HG03103 (cell line): ENCODE results near the gene RABEP2.
A peak's percentile ranks its signal among the peaks of the same experiment; 100 is the strongest.
"Not testable (repeated sequence)": the region's sequence is repeated elsewhere in the genome, so short reads cannot be mapped to it uniquely, and the experiment has no call there.

Source experiments
- ATAC-seq: cut with Tn5 transposase; IDR thresholded peaks from one replicate; pipeline ENCODE4 v1.9.1; 2021; ENCODE audit warnings: low read depth; ENCODE audit not compliant: unreplicated experiment

Gene RABEP2

DNA sequence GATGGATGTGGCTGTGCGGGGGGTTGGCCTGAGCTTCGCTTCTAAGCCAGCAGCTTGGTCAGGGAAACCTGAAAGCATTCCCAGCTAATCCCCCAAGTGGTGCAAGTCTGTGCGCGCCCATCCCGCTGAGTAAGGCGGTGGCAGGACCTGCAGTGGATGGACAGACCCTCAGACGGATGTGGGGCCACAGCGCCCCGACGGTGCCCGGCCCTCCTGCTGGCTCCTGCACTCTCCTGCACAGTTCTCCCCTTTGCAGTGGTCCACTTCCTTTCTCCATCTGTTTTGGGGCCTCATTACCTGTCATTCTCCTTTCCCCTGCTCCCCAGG lies 44.5 kb downstream of the RABEP2 start:
- no peak for ATAC-seq

DNA sequence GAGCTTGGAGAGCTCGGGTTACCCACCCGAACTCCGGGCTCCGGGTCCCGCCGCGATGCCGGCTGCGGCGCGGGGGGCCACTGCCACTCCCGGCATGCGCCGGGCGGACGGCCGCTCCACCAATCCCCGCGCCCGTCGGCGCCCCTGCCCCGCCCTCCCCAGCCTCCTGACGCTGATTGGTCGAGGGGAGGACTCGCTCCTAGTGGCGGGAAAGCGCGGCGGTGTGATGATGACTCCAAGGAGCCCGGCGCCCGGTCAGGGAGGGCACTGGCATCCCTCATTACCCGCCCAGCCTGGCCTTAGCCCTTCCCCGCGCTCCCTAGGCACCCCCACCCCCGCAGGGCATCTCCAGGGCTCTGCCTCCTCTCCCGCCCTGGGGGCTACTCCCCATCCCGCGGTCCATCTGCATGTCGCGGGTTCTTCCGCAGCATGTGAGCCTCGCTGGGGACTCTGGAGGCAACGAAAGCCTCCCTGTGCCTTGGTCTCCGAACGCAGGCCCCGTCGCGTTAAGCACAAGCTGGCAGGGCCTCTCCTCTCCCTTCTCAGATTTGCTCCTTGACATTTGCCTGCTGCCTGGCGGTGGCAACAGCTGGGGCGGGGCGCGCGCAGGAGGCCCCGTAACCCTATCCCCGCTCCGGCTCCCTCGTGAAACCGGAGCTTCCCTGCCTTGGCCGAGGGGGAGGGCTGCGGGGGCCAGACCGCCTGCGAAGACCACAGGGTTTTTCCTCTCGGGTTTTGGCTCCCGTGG lies 45.0 kb downstream of the RABEP2 start:
- ATAC-seq, result peak; percentile 77

DNA sequence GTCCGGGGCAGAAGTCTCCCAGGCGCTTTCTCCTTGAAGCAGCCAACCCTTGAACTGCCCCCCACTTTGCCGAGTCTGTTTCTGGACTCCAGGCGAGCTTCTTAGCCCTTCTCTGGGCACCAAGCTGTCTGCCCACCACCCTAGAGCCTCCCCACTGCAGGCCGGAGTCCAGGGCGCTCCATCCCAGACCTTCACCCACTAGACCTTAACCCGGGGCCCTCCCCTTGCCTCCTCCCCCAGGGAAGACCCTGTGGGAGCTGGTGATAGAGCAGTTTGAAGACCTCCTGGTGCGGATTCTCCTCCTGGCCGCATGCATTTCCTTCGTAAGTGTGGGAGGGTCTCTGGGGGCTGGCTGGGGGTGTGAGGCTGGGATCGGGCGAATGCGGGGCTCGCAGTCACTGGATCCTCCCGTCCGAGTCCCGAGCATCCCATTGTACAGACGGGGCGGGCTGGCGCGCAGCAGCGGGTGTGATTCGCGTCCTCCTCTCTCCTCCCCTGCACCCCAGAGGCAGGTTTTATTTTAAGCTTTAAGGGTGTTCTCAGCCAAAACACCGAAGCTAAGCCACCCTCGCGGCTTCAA lies 45.7 kb downstream of the RABEP2 start:
- ATAC-seq, result peak; percentile 30

DNA sequence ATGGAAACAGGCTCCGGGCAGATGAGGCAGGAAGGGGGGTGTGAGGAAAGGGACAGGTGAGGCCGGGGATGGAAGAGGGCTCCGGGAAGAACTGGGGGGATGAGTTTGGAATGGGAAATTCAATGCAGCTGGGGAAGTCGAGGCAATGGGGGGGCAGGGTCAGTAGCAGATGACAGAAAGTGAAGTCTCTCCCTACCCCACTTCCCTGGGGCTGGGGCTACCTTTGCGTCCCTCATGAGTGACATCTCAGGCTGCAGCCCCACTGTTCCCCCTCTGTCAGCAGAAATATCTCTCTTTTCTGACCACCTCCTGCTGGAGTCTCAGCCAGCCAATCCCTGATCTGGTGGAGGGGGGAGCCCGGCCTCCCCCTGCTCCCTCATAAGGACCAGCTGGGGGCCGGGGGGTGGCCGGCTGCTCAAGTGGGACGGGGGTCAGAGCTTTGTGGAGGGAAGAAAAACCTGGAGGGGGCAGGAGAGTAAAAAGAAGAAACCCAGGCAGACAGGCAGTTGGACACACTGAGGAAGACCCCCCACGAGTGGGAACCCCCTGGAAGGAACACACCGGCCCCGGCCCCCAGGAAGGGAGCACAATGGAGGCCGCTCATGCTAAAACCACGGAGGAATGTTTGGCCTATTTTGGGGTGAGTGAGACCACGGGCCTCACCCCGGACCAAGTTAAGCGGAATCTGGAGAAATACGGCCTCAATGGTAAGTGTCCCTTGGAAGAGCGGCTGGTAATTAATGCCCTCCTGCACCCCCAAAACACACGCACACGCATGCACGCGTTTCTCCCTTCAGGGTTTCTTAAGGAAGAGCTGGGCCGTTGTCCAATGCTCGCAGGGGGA lies 46.7 kb downstream of the RABEP2 start, which contains the start of gene ATP2A1:
TSS of gene ATP2A1 (plus strand) at position 406 of the 844 bp plus-strand sequence. CDS start at position 590, 184 bp downstream.
- no peak for ATAC-seq

DNA sequence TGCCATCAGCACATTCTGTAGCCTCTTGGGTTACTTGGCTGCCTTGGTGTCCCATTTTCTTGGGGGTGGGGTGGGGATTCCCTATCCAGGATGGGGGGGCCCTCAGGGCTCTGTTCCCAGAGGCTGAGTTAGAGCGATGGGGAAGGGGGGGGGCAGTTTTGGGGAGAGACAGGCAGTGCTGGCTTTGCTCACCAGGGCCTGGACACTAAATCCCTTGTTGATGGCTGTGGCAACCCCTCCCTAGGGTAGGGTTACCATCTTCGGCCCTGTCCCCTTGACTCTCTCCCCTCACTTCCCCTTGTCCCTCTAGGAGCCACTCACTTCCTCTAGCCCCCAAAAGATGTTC lies 47.4 kb downstream of the RABEP2 start:
- ATAC-seq, result no peak

DNA sequence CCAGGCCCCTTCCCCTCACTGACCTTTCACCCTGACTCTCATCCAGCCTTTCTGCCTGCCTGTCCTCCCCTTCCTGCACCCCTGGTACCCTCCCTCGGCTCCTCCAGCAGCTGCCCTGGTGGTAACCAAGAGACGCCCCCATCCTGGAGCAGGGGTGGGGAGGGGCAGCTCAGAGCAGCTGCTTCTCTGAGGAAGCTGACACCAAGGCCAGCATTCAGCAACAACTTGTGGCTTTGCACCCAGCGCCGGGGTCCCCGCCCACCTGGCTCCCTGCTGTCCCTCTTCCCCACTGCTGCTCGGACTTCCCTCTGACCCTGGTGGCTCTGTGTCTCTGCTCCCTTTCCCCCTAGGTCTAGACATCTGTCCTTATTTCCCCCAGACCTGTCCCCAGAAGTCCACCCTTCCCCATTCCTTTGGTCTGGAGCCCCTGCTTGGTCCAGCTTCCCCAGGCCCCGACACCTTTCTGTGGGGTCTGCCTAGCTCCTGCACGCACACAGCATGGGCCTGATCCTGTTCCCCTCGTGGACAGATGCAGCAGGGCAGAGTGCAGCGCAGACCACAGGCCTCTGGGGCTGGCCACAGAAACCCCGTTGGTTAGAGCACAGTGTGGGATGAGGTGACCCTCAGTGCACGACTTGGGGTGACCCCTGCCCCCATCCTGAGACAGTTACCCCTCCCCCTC lies 47.9 kb downstream of the RABEP2 start:
- no peak for ATAC-seq

DNA sequence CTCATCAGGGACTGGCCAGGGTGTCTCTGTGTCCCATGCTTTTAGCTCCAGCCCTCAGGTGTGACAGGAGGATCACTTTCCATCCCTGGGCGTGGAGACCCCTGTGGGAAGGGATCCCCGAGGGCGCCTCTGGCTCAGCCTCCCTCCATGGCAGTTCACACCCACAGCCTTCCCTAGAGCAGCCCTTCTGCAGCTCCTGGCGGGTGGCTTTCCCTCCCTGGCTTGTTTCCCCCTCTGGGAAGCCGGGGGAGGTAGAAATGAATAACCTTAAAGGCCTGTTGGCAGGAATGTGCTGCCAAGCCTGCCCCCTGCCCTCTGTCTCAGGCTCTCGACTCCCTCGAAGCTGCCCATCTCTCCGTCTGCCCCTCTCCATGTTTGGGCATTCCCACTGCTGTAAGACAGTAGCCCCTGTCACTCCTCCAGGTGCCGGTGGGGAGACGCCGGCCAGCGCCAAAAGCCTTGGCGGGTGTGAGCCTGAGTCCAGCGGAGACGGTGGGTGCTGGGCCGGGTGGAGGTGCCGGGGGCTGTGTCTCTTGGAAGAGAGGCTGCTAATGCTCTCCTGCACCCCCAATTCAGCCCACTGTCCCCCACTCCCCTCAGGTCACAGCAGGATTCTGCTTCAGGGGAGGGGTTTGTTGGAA lies 48.9 kb downstream of the RABEP2 start:
- ATAC-seq, result no peak

DNA sequence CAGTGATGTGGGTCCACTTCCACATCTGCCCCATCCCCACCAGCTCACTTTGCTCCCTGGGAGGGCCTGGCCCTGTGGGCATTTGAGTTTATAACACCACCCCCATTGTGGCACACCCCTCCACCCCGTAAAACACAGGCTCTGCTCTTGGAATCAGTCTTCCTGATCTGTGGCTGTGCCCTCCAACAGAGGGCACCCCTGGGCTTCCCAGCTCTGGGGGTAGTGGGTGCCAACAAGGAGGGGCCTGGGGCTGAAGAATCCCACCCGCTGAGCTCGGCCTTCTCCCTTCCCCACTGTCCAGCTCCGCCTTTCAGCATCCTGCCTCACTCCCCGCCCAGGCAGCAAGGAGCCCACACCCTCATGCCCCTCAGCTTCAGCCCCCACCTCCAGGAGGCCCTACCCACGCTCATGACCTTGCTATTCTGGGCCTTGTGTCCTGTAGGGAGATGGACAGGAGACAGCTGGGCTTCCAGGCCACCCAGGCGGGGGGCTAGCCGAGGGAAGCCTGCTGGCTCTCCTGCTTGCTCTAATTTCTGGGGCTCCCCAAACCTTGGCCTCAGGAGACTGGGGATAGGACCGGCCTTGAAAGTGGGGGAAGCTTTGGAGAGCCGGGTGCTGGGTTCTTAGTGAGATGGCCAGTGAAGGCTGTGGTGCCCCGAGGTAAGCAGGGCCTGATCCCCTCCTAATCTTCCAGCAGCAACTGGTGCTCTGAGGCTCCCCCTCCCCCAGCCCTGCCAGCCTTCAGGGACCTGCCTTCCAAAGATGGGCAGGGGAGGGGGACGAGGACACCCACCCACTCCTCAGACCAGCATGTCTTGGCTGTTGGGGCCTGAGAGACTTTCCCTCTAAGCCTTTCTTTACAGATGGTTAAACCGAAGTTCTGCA lies 49.7 kb downstream of the RABEP2 start:
- no peak for ATAC-seq

DNA sequence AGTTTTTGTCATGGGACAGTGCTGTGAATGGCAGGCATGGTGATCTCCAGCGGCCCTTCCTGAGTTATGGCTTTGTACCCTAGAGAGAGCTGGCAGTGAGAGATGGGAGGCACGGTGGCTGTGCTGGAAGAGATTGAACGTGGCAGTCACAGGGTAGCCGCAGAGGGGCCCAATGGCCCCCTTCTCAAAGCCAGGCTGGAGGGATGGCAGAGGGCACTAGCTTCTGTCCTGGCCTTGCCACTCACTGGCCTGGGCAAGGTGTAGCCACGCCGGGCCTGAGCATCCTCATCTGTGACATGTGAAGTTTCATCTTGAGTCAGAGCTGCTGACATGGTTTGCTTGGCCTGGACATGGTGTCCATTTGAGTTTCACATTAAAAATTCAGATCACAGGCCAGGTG lies 50.6 kb downstream of the RABEP2 start:
- ATAC-seq, result no peak

DNA sequence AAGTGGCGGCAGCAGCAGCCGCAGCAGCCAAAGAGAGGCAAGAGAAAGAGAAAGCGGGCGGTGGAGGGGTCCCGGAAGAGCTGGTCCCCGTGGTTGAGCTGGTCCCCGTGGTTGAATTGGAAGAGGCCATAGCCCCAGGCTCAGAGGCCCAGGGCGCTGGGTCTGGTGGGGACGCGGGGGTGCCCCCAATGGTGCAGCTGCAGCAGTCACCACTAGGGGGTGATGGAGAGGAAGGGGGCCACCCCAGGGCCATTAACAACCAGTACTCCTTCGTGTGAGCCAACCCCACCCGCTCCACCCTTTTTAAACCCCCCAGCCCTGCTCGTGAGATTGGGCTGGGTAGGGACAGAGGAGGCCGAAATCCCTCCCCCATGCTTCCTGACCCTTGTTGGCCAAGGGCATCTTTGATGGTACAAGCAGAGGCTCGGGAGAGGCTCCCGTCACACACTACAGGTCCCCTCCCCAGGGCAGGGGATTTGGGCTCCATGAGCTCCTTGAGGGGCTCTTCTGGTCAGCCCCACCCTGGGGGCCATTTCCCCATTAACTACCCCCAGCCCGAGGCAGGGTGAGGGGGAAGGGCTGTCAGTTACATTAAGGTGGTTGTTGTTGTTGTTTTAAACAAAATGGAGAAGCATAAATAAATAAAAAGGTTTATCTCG lies 51.4 kb downstream of the RABEP2 start:
- no peak for ATAC-seq

DNA sequence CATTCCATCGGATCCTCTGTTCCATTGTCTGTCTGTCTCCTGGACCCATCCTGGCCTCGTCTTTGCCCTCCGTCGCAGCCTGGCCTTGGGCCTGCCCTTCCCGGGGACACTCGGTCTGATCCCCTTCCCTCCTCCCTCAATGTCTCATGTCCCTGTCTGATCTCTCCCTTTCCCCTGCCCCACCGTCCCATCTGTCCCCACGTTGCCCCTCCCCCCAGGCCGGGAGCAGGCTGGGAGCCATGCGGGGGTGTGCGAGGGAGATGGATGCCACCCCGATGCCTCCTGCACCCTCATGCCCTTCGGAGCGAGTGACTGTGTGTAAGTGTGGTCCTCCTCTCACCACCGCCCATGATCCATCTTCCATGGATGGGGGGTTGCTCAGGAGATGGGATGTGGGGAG lies 52.1 kb downstream of the RABEP2 start:
- ATAC-seq, result no peak

DNA sequence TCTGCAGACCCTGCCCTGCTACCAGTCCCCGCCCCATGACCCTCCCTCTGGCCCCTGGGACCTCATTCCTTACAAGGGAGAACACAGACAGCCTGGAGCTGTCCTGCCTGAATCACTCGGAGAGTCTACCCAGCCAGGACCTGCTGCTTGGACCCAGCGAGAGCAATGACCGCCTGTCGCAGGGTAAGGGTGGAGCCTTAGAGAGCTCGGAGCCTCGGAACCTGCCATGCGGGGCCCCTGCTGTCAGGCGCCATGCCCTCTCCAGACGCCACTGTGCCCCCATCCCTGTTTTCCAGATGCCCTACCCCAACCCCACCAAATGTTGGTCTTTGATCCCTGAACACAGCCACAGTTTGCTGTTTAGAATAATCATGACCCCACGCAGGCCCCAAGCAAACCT lies 55.8 kb downstream of the RABEP2 start:
- no peak for ATAC-seq

DNA sequence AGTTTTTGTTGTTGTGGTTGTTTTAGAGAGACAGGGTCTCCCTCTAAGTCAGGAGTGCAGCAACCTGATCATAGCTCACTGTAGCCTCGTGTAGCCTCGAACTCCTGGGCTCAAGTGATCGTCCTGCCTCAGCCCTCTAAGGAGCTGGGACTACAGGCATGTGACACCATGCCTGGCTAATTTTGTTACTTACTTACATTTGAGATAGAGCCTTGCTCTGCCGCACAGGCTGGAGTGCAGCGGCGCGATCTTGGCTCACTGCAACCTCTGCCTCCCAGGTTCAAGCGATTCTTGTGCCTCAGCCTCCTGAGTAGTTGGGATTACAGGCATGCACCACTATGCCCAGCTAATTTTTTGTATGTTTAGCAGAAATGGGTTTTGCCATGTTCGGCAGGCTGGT lies 57.4 kb downstream of the RABEP2 start:
- ATAC-seq, result not testable (repeated sequence)

DNA sequence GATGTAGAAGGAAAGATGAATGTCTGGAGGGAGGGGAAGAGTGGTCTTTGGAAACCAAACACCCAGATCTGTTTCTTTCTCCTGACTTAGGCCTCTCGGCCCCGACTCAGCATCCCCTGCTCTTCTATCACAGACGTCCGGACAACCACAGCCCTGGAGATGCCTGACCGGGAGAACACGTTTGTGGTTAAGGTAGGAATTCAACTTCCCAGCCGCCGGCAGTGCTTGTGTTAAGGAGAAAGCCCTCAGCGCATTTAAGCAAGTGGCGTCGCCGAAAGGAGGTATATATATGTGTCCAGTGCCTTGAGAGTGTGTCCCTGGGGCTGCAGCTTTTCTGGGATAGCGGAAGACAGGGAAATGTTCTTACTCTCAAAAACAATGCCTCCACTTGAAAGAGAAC lies 57.8 kb downstream of the RABEP2 start:
- ATAC-seq, result no peak

DNA sequence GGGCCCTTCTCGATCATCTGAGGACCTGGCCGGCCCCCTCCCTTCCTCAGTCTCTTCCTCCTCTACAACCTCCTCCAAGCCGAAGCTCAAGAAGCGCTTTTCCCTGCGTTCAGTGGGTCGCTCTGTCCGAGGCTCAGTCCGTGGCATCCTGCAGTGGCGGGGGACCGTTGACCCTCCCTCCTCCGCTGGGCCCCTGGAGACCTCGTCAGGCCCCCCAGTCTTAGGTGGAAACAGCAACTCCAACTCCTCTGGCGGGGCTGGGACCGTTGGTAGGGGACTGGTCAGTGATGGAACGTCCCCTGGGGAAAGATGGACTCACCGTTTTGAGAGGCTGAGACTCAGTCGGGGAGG lies 58.6 kb downstream of the RABEP2 start:
- ATAC-seq, result no peak

DNA sequence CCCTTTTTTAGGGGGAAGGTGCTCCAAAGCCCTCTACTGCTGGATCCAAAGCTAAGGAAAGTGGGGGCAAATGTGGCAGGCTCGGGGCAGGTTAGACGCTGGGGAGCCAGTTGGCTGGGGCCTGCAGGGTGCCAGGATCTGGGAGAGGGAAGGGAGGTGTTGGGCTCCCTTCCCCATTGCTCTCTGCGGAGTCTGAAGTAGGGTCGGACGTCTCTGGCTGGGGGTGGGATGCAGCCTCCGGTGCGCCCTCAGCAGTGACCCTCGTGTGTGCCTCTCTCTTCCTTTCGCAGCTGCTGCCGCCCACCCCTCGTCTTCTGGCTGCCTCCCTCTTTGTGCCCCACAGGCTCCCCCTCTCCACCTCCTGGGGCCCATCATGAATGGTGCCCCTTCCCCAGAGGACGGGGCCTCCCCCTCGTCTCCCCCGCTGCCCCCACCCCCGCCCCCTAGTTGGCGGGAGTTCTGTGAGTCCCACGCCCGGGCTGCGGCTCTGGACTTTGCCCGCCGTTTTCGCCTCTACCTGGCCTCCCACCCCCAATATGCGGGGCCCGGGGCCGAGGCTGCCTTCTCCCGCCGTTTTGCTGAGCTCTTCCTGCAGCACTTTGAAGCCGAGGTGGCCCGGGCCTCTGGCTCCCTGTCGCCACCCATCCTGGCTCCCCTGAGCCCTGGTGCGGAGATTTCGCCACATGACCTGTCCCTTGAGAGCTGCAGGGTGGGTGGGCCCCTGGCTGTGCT lies 59.1 kb downstream of the RABEP2 start:
- no peak for ATAC-seq

DNA sequence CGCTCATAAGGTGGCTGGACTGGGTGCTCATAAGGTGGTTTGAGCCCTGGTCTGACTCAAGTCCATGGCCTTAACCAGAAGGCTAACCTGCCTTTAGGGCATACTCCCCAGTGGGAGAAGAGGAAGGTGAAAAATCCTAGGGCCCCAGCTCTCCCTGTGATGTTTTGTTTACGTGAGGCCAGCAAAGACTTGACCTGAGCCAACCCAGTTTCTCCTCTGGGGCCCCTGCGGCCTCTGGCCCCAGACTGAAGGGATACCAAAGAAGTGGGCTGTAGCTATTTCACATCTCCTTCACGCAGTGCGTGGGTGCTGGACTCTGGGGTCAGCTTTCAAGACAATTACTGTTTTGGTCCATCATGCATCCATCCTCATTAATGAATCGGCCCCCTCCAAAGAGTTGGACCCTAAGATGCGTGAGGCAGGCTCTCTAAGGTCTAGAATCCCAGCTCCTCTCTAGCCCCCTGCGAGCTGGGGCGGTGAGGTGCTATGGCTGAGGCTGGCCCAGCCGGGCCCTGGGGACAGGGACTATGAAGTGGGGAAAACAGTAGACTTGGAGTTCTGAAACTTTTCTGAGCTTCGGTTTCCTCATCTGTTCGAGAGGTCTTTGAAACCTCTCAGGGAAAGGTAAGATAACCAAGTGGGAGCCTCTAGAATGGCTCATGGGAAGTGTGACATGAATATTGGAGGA lies 59.9 kb downstream of the RABEP2 start:
- ATAC-seq, result no peak
